ENCODE measurements around the gene FCSK. TPM values are rescaled to one million over a fixed set of nuclear protein-coding genes. Genes with fewer than 3 reads are reported as not detected.
"Not testable (repeated sequence)": the region's sequence is repeated elsewhere in the genome, so short reads cannot be mapped to it uniquely, and the experiment has no call there.

Gene FCSK
- total RNA-seq: 10 to 100 TPM in 2 of 4 donors, 1 to 10 TPM in 2; 8.0 to 13.5 (median 11.1) TPM

- DNase-seq (peak; percentile 18 to 61), ATAC-seq (peak; percentile 91 to 96)
- Histone ChIP-seq H3K9me3 (no peaks in the 10 kb centered on the region), H3K4me1 (peaks cover 12 to 20% of the 10 kb centered on the region in 2 donors), H3K36me3 (no peaks in the 10 kb centered on the region), H3K27me3 (no peaks in the 10 kb centered on the region), H3K27ac (peak within 1 kb of the TSS; percentile 92 to 100 (median 96)), H3K4me3 (peak within 1 kb of the TSS; percentile 62 to 98 (median 86))
- TF ChIP-seq CTCF (IDR thresholded peaks at IDR 0.05 in 4 of 5, conservative IDR thresholded peaks at IDR 0.05 in 1 of 5) (peak in 1 of 5 experiments; percentile 11), POLR2A (IDR thresholded peaks at IDR 0.05) (peak; percentile 57 to 62)
- intact Hi-C loops (cut with DNase I; ENCODE audit: low total_unique reads): loop anchor here (1.0 kb wide), 2 partner anchors 15 to 73 kb away; partner anchors contain the start of gene ST3GAL2
- in situ Hi-C loops (cut with MboI; ENCODE audit: low sequenced_read_pairs in 4 of 4): loop anchor here in 1 of 4 donors (10.0 kb wide), 1 partner anchor 60 kb away; no protein-coding TSS in a partner anchor
Measured at GRCh38 chr16:70454222-70455034, at the start of gene FCSK. FCSK (plus strand) TSS chr16:70454595; CDS start chr16:70463191, 8,596 bp downstream.

- H3K9me3 ChIP-seq; H3K36me3 ChIP-seq; intact Hi-C loops (cut with DNase I; ENCODE audit: low total_unique reads); in situ Hi-C loops (cut with MboI; ENCODE audit: low sequenced_read_pairs in 4 of 4); H3K4me3 ChIP-seq; H3K27me3 ChIP-seq: not testable (repeated sequence)
- Histone ChIP-seq H3K27ac (peak overlapping the region; percentile 47 to 78 (median 50)), H3K4me1 (peaks cover 24 to 35% of the 10 kb centered on the region in 2 donors)
- ATAC-seq (peak; percentile 19 to 80), DNase-seq (peak in 1 of 2 donors; percentile 79)
Measured at GRCh38 chr16:70406104-70406503, 48.3 kb upstream of the FCSK start.

GRCh38 chr16:70407811-70408274, 46.6 kb upstream of the FCSK start:
- peaks cover 24 to 33% of the 10 kb centered on the region in 2 donors for H3K4me1 ChIP-seq
- no peaks in the 10 kb centered on the region for H3K27me3 ChIP-seq
- H3K27ac ChIP-seq: peak overlapping the region in 3 of 4 donors; percentile 6 to 78 (median 14)
- DNase-seq (no peak), ATAC-seq (no peak)
- no peak for TF ChIP-seq CTCF (IDR thresholded peaks at IDR 0.05 in 4 of 5, conservative IDR thresholded peaks at IDR 0.05 in 1 of 5)
- no peak for TF ChIP-seq POLR2A (IDR thresholded peaks at IDR 0.05)
- no peak overlapping the region for H3K4me3 ChIP-seq
- intact Hi-C loops (cut with DNase I; ENCODE audit: low total_unique reads) (no loop called here), in situ Hi-C loops (cut with MboI; ENCODE audit: low sequenced_read_pairs in 4 of 4) (no loop called here)
- no peaks in the 10 kb centered on the region for H3K9me3 ChIP-seq
- H3K36me3 ChIP-seq: no peaks in the 10 kb centered on the region

GRCh38 chr16:70410734-70411133, 43.7 kb upstream of the FCSK start:
- no peaks in the 10 kb centered on the region for H3K27me3 ChIP-seq
- peaks cover 17 to 29% of the 10 kb centered on the region in 2 donors for H3K4me1 ChIP-seq
- intact Hi-C loops (cut with DNase I; ENCODE audit: low total_unique reads) (no loop called here), in situ Hi-C loops (cut with MboI; ENCODE audit: low sequenced_read_pairs in 4 of 4) (no loop called here)
- no peaks in the 10 kb centered on the region for H3K9me3 ChIP-seq
- H3K27ac ChIP-seq: no peak overlapping the region
- ATAC-seq (no peak), DNase-seq (no peak)
- TF ChIP-seq POLR2A (IDR thresholded peaks at IDR 0.05): no peak
- TF ChIP-seq CTCF (IDR thresholded peaks at IDR 0.05 in 4 of 5, conservative IDR thresholded peaks at IDR 0.05 in 1 of 5): no peak
- H3K4me3 ChIP-seq: no peak overlapping the region
- no peaks in the 10 kb centered on the region for H3K36me3 ChIP-seq

- intact Hi-C loops (cut with DNase I; ENCODE audit: low total_unique reads): no loop called here
Measured at GRCh38 chr16:70412385-70412784, 42.0 kb upstream of the FCSK start.

GRCh38 chr16:70413572-70413971, 40.8 kb upstream of the FCSK start:
- H3K9me3 ChIP-seq; H3K36me3 ChIP-seq; H3K4me3 ChIP-seq; in situ Hi-C loops (cut with MboI; ENCODE audit: low sequenced_read_pairs in 4 of 4); DNase-seq; intact Hi-C loops (cut with DNase I; ENCODE audit: low total_unique reads); H3K27me3 ChIP-seq; ATAC-seq: not testable (repeated sequence)
- H3K4me1 ChIP-seq: peaks cover 24 to 36% of the 10 kb centered on the region in 2 donors
- H3K27ac ChIP-seq: peak overlapping the region in 1 of 4 donors; percentile 41

More at GRCh38 chr16:70412385-70412784, 42.0 kb upstream of the FCSK start:
- H3K9me3 ChIP-seq: no peaks in the 10 kb centered on the region
- no peak overlapping the region for H3K4me3 ChIP-seq
- in situ Hi-C loops (cut with MboI; ENCODE audit: low sequenced_read_pairs in 4 of 4): no loop called here
- peaks cover 20 to 34% of the 10 kb centered on the region in 2 donors for H3K4me1 ChIP-seq
- H3K36me3 ChIP-seq: no peaks in the 10 kb centered on the region
- H3K27me3 ChIP-seq: no peaks in the 10 kb centered on the region
- H3K27ac ChIP-seq: no peak overlapping the region
- no peak for TF ChIP-seq POLR2A (IDR thresholded peaks at IDR 0.05)
- TF ChIP-seq CTCF (IDR thresholded peaks at IDR 0.05 in 4 of 5, conservative IDR thresholded peaks at IDR 0.05 in 1 of 5): no peak
- DNase-seq (no peak), ATAC-seq (no peak)
